H1 (cell line): Measurements from ENCODE around the gene SOCS7. TPM values are rescaled to one million over a fixed set of nuclear protein-coding genes. Genes with fewer than 3 reads are reported as not detected.

Source experiments
- CTCF ChIA-PET: fragments of 300-600 bp; sonication (Branson Sonifier 250); formaldehyde crosslinking; loops from one replicate; lab custom pipeline; 2021; ENCODE audit not compliant: partially characterized antibody; lab: Charles Lee
- POLR2A ChIA-PET: fragments of 300-600 bp; sonication (Branson Sonifier 250); formaldehyde crosslinking; loops from one replicate; lab custom pipeline; 2021; ENCODE audit warnings: inconsistent platforms; ENCODE audit not compliant: partially characterized antibody; lab: Charles Lee
- DNase-seq, 2 experiments: peaks; one replicate each; pipeline versions ENCODE4 v3.0.0 to v3.0.0-alpha.2; 2010 to 2022; ENCODE audit warnings: low spot score in 2 of 2, low read depth in 1 of 2, mixed read lengths in 1 of 2
- FAIRE-seq: peaks from 2 replicates; lab custom pipeline; 2011; peaks lifted over from hg19 to GRCh38; lab: Jason Lieb, UNC
- H2AFZ ChIP-seq: 2 replicates; pipeline ENCODE4 v1.8.1; 2012; ENCODE audit warnings: low read length, inconsistent platforms
- H2AK5ac ChIP-seq: 2 replicates; pipeline ENCODE4 v1.6.1; 2013; ENCODE audit warnings: low read depth, low read length
- H2BK120ac ChIP-seq: replicated peaks from 2 replicates; pipeline ENCODE3; 2013; ENCODE audit warnings: low read depth, low read length, inconsistent platforms
- H2BK12ac ChIP-seq: 2 replicates; pipeline ENCODE4 v1.6.1; 2013; ENCODE audit warnings: low read depth, low read length
- H2BK15ac ChIP-seq: 2 replicates; pipeline ENCODE4 v1.6.1; 2013; ENCODE audit warnings: low read length
- H2BK20ac ChIP-seq: 2 replicates; pipeline ENCODE4 v1.6.1; 2013; ENCODE audit warnings: low read length
- H2BK5ac ChIP-seq: 2 replicates; pipeline ENCODE4 v1.6.1; 2013; ENCODE audit warnings: low read depth, low read length
- H3K14ac ChIP-seq: 2 replicates; pipeline ENCODE4 v1.6.1; 2013; ENCODE audit warnings: inconsistent platforms; ENCODE audit not compliant: insufficient read length
- H3K18ac ChIP-seq: 2 replicates; pipeline ENCODE4 v1.6.1; 2013; ENCODE audit warnings: low read length; ENCODE audit errors: extremely low read depth
- H3K23ac ChIP-seq: 2 replicates; pipeline ENCODE4 v1.6.1; 2013; ENCODE audit warnings: inconsistent platforms; ENCODE audit not compliant: insufficient read length
- H3K23me2 ChIP-seq: 2 replicates; pipeline ENCODE4 v1.6.1; 2013; ENCODE audit warnings: low read depth, low read length
- H3K27ac ChIP-seq: 2 replicates; pipeline ENCODE4 v1.6.1; 2011; ENCODE audit warnings: low read depth, low read length, inconsistent platforms
- H3K27me3 ChIP-seq, 4 experiments: replicated peaks in 1 of 4; 1 replicate in 1 of 4; 2 replicates in 3 of 4; pipeline versions ENCODE4 v1.6.1 to v1.8.1; 2011 to 2013; ENCODE audit warnings: low read length in 3 of 4, mild to moderate bottlenecking in 3 of 4, inconsistent platforms in 2 of 4, mixed read lengths in 2 of 4, moderate library complexity in 1 of 4; ENCODE audit not compliant: control insufficient read depth in 3 of 4, insufficient read depth in 3 of 4; ENCODE audit errors: extremely low read depth in 1 of 4
- H3K36me3 ChIP-seq, 4 experiments: 2 replicates each; pipeline versions ENCODE4 v1.6.1 to v1.8.1; 2011 to 2013; ENCODE audit warnings: mild to moderate bottlenecking in 4 of 4, low read length in 3 of 4, moderate library complexity in 2 of 4, control low read depth in 1 of 4, inconsistent platforms in 1 of 4; ENCODE audit not compliant: insufficient read depth in 4 of 4, control insufficient read depth in 2 of 4
- H3K4ac ChIP-seq: replicated peaks from 2 replicates; pipeline ENCODE3; 2013; ENCODE audit warnings: low read length, low read depth, mixed read lengths, inconsistent platforms; ENCODE audit not compliant: insufficient read length
- H3K4me1 ChIP-seq, 4 experiments: replicated peaks in 1 of 4; 1 replicate in 1 of 4; 2 replicates in 3 of 4; pipeline versions ENCODE4 v1.6.1 to v1.8.1; 2011 to 2013; ENCODE audit warnings: low read length in 3 of 4, inconsistent platforms in 2 of 4, mixed read lengths in 1 of 4; ENCODE audit not compliant: insufficient read depth in 4 of 4, control insufficient read depth in 3 of 4
- H3K4me2 ChIP-seq, 2 experiments: 2 replicates each; pipeline versions ENCODE4 v1.6.1 to v1.8.1; 2011 to 2013; ENCODE audit warnings: low read depth in 2 of 2, low read length in 2 of 2, control low read depth in 1 of 2, inconsistent platforms in 1 of 2, mild to moderate bottlenecking in 1 of 2; ENCODE audit not compliant: insufficient read depth in 1 of 2
- H3K4me3 ChIP-seq, 4 experiments: fragments of 200-600, 300-600 bp in 1 of 4; sonication (generic), shearing (Covaris generic), sonication (Bioruptor Twin) in 1 of 4; 2 replicates each; pipeline versions ENCODE4 v1.5.1 to v1.8.1; 2011 to 2016; ENCODE audit warnings: low read length in 4 of 4, low read depth in 3 of 4, control low read depth in 2 of 4, inconsistent platforms in 2 of 4, mild to moderate bottlenecking in 2 of 4, mixed read lengths in 1 of 4, moderate library complexity in 1 of 4; ENCODE audit not compliant: insufficient read depth in 2 of 4; ENCODE audit errors: extremely low read depth in 1 of 4
- H3K56ac ChIP-seq: replicated peaks from 2 replicates; pipeline ENCODE3; 2013; ENCODE audit warnings: low read depth, mild to moderate bottlenecking, mixed read lengths, low read length, inconsistent platforms; ENCODE audit not compliant: insufficient read length
- H3K79me1 ChIP-seq: 2 replicates; pipeline ENCODE4 v1.6.1; 2013; ENCODE audit warnings: low read depth, low read length, control low read depth
- H3K79me2 ChIP-seq, 2 experiments: 2 replicates each; pipeline versions ENCODE4 v1.6.1 to v1.8.1; 2012 to 2013; ENCODE audit warnings: low read length in 2 of 2, mild to moderate bottlenecking in 2 of 2, inconsistent platforms in 1 of 2; ENCODE audit not compliant: insufficient read depth in 2 of 2, control insufficient read depth in 1 of 2
- H3K9ac ChIP-seq, 4 experiments: replicated peaks in 1 of 4; 1 replicate in 1 of 4; 2 replicates in 3 of 4; pipeline versions ENCODE4 v1.6.1 to v1.8.1; 2011 to 2013; ENCODE audit warnings: low read depth in 3 of 4, low read length in 3 of 4, control low read depth in 2 of 4, mild to moderate bottlenecking in 2 of 4, moderate library complexity in 2 of 4, inconsistent platforms in 1 of 4; ENCODE audit errors: extremely low read depth in 1 of 4
- H3K9me3 ChIP-seq, 2 experiments: 2 replicates each; pipeline versions ENCODE4 v1.6.1 to v1.8.1; 2012 to 2013; ENCODE audit warnings: mild to moderate bottlenecking in 2 of 2, moderate library complexity in 2 of 2, control low read depth in 1 of 2, inconsistent platforms in 1 of 2, low read depth in 1 of 2, low read length in 1 of 2, mixed read lengths in 1 of 2; ENCODE audit not compliant: insufficient read depth in 2 of 2
- H4K20me1 ChIP-seq, 2 experiments: replicated peaks in 1 of 2; 2 replicates each; pipeline versions ENCODE3 to v1.8.1; 2011 to 2013; ENCODE audit warnings: inconsistent platforms in 2 of 2, low read length in 2 of 2, mild to moderate bottlenecking in 1 of 2; ENCODE audit not compliant: insufficient read depth in 2 of 2, control insufficient read depth in 1 of 2
- H4K5ac ChIP-seq: 2 replicates; pipeline ENCODE4 v1.6.1; 2013; ENCODE audit warnings: low read length, low read depth, mixed read lengths, inconsistent platforms; ENCODE audit not compliant: insufficient read length
- H4K8ac ChIP-seq: 2 replicates; pipeline ENCODE4 v1.8.0; 2013; ENCODE audit warnings: mild to moderate bottlenecking, moderate library complexity, low read length, inconsistent platforms; ENCODE audit not compliant: insufficient read depth; ENCODE audit errors: extremely low read depth
- H4K91ac ChIP-seq: replicated peaks from 2 replicates; pipeline ENCODE3; 2013; ENCODE audit warnings: low read length, mixed read lengths, inconsistent platforms; ENCODE audit not compliant: insufficient read length
- KDM4A ChIP-seq: IDR thresholded peaks from one replicate; pipeline ENCODE4 v1.7.1; 2012; ENCODE audit warnings: low read depth, mild to moderate bottlenecking, moderate library complexity, low read length, inconsistent platforms; ENCODE audit not compliant: severe bottlenecking
- SP4 ChIP-seq: IDR thresholded peaks from 2 replicates; pipeline ENCODE4 v1.6.1; 2012; ENCODE audit warnings: low read length, inconsistent platforms
- TCF12 ChIP-seq: IDR thresholded peaks from 2 replicates; pipeline ENCODE4 v1.6.1; 2011; ENCODE audit warnings: low read depth, mild to moderate bottlenecking, low read length
- TEAD4 ChIP-seq: IDR thresholded peaks from 2 replicates; pipeline ENCODE4 v1.6.1; 2012; ENCODE audit warnings: low read depth, low read length, inconsistent platforms, mixed read lengths
- YY1 ChIP-seq: IDR thresholded peaks from 2 replicates; pipeline ENCODE4 v1.6.1; 2011; ENCODE audit warnings: low read depth, mild to moderate bottlenecking, low read length
- ZNF274 ChIP-seq: IDR thresholded peaks from 2 replicates; pipeline ENCODE4 v1.7.0; 2012; ENCODE audit warnings: low read length, borderline replicate concordance; ENCODE audit errors: extremely low read depth
- WGBS, 2 experiments: shearing (Covaris generic) in 1 of 2; methylation state at CpG; one replicate each; pipeline versions ENCODE4 v1.1.6 to v1.1.7; 2013 to 2015; ENCODE audit warnings: low lambda C conversion rate in 2 of 2, mixed read lengths in 2 of 2, inconsistent platforms in 1 of 2, low coverage in 1 of 2, missing lambda C conversion rate in 1 of 2; ENCODE audit not compliant: insufficient replicate concordance in 2 of 2, insufficient coverage in 1 of 2, insufficient read length in 1 of 2; ENCODE audit errors: extremely low coverage in 1 of 2, missing lambda C conversion rate in 1 of 2; 5-methylcytosine and 5-hydroxymethylcytosine counted together
- polyA plus RNA-seq, 7 experiments: library from polyadenylated mRNA; depleted of rRNA in 3 of 7; stranded (reverse) in 5 of 7; unstranded in 2 of 7; fragments of >200 nt in 5 of 7; fragments of 200-250 nt in 2 of 7; gene quantifications; 1 replicate in 5 of 7; 2 replicates in 1 of 7; 4 replicates in 1 of 7; pipeline versions ENCODE4 v1.2.1 to v1.2.3, GENCODE V29; 2011 to 2013; ENCODE audit warnings: missing spikeins in 2 of 7, mixed read lengths in 2 of 7
- total RNA-seq: library from RNA; stranded (reverse); fragmentation: NEBNext Ultra II Directional; extraction: Animal tissue kit (Norgen Biotek cat#: 25700); gene quantifications from 2 replicates; pipeline ENCODE4 v1.2.1, GENCODE V29; 2021

Gene SOCS7
- total and polyA plus RNA-seq, 2 of the 8 experiments (the other 6 are each of a cell fraction or from before 2014, with no cell fraction given), result 13.5 to 26.9 TPM

- no peak overlapping the region for H3K14ac ChIP-seq
- TF ChIP-seq TCF12 (no peak), ZNF274 (no peak), KDM4A (no peak), TEAD4 (no peak), YY1 (no peak), SP4 (no peak)
- H3K4ac ChIP-seq, result peak overlapping the region; percentile 79
- no peak overlapping the region; the same call in 1 of the 2 replicates for H4K8ac ChIP-seq
- no peak overlapping the region for H3K23ac ChIP-seq
- peak overlapping the region; percentile 55 for H4K5ac ChIP-seq
- H3K79me1 ChIP-seq, result peaks cover 34% of the 10 kb centered on the region
- no peak overlapping the region; the same call in 1 of the 2 replicates for H3K27ac ChIP-seq
- peak overlapping the region; percentile 89 for H3K18ac ChIP-seq
- peak overlapping the region; percentile 95 for H4K91ac ChIP-seq
- 11% methylated on average over 21 of the region's 44 CpGs; no CpG with 5 or more reads in 1 of the 2 experiments for WGBS, 2 experiments
- peaks cover 17% of the 10 kb centered on the region for H3K23me2 ChIP-seq
- H3K4me3 ChIP-seq, result peak overlapping the region; percentile 39 to 57 (median 42)
- peak overlapping the region; percentile 48; the same call in 1 of the 2 replicates for H2BK20ac ChIP-seq
- H2AK5ac ChIP-seq, result peak overlapping the region; percentile 97; the same call in 1 of the 2 replicates
- peak overlapping the region in 3 of 4 experiments; percentile 25 to 88 (median 57); a peak in 4 of 7 replicates for H3K9ac ChIP-seq
- POLR2A ChIA-PET, result interaction anchor here (0.7 to 4.7 kb wide), 5 partner anchors 8 to 33 kb away, joined by 3 to 30 read pairs (median 27); no protein-coding TSS in a partner anchor
- no peak overlapping the region for H2BK12ac ChIP-seq
- FAIRE-seq, result no peak
- peak overlapping the region; percentile 67 to 93 for H3K4me2 ChIP-seq
- H3K4me1 ChIP-seq, result peaks cover 32 to 66% (median 56%) of the 10 kb centered on the region in 4 experiments
- no peaks in the 10 kb centered on the region for H3K27me3 ChIP-seq
- CTCF ChIA-PET, result interaction anchor here (0.6 to 10.5 kb wide), 6 partner anchors 11 to 106 kb away, joined by 5 to 167 read pairs (median 12); partner anchors contain the start of gene ARHGAP23
- H3K9me3 ChIP-seq, result no peaks in the 10 kb centered on the region
- H3K36me3 ChIP-seq, result peaks cover under 1 to 8% (median 5%) of the 10 kb centered on the region in 4 experiments; a peak in 7 of 8 replicates
- H2AFZ ChIP-seq, result no peak overlapping the region
- no peak overlapping the region for H3K56ac ChIP-seq
- H2BK5ac ChIP-seq, result peak overlapping the region; percentile 94; the same call in 1 of the 2 replicates
- peaks cover 4 to 6% of the 10 kb centered on the region in 2 experiments for H4K20me1 ChIP-seq
- peak overlapping the region; percentile 13 for H2BK120ac ChIP-seq
- H2BK15ac ChIP-seq, result 0 out of 2 replicates have a peak overlapping the region, but pooled peaks have one; percentile 14
- no peak for DNase-seq
- peaks cover 10 to 71% of the 10 kb centered on the region in 2 experiments for H3K79me2 ChIP-seq
Observed at GRCh38 chr17:38453951-38454421, 102.3 kb downstream of the SOCS7 start.
